ENCODE results near the gene DGKZ.

DNA sequence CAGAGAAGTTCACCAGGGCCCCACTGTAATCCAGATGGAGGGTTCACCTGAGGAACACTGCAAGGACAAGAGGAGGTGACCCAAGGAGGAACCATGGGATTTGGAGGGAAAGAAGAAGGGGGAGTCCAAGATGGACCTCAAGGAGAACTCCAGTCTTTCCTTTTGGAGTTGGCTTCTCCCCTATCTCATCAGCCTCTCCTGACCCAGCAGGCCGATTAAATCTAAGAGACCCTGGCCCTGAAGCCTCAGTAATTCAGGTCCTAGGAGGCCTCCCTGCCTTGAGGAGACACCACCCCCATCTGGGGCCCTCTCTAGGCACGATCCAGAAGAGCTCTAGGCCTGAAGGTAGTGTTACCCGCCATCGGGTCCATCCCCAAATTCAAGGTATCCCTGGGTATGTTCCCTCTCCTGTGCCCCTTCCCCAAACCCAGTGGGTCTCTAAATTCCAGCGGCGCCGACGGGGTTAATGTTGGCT is 15.1 kb upstream of the DGKZ start:
- TF ChIP-seq ZNF274 (IDR thresholded peaks at IDR 0.05; ENCODE audit: low read depth, low read length), result no peak
- TF ChIP-seq SUZ12 (IDR thresholded peaks at IDR 0.05; ENCODE audit: extremely low read depth, insufficient read depth, insufficient read length), result peak; percentile 36

All from NT2/D1 (cell line).